ENCODE measurements around the gene ALOX12.
A peak's percentile ranks its signal among the peaks of the same experiment; 100 is the strongest.

The ALOX12 gene

GRCh38 chr17:7002288-7003047 is 6.6 kb downstream of the ALOX12 start:
- DNase-seq: no peak

DNA sequence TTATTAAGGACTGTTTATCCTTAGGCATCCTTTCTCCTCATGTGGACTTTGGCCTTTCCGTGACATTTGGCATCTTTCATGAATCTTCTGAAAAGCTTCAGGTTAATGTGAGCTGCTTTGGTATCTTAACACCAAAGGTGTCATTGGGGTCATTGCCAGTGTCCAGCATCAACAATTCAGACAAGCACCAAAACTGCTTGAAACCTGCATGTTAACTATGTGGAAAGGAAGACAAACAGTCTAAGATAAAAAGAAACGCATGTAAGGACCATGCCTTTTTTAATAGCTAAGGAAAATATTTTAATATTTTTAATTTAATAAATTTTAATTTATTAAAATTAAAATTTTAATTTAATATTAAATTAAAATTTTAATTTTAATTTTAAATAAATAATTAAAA is 7.9 kb downstream of the ALOX12 start:
- no peak for DNase-seq

- no peak for DNase-seq
These were observed 8.8 kb downstream of the ALOX12 start for GRCh38 chr17:7004398-7005253.

- no peak for DNase-seq
These were observed 9.9 kb downstream of the ALOX12 start for GRCh38 chr17:7005716-7006115.

GRCh38 chr17:7007143-7007542 is 11.3 kb downstream of the ALOX12 start:
- DNase-seq: no peak

- no peak for DNase-seq
These were observed 14.7 kb downstream of the ALOX12 start for GRCh38 chr17:7010523-7010922.

DNA sequence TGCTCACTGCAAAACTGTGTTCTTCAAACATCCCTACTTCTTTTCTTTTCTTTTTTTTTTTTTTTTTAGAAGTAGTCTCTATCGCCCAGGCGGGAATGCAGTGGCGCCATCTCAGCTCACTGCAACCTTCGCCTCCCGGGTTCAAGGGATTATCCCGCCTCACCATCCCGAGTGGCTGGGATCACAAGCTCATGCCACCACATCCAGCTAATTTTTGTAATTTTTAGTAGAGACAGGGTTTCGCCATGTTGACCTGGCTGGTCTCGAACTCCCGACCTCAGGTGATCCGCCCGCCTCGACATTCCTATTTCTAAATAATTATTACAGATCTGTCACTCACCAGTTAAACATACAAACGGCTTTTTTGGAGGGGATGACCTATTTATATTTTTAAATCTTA is 15.6 kb downstream of the ALOX12 start:
- no peak for DNase-seq

DNA sequence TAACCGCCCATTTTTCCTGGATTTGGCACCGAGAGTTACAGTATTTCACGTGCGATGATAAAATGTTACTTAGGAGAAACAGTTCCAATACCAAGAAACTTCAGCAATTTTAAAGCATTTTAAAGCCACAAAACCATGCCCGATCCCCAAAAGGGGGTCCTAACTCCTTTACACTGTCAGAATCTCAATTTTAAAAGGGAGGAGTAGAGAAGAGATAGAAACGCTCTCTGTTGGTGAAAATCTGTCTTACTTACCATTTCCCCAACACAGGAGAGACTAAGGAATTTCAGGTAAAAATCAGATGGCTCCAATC is 16.0 kb downstream of the ALOX12 start:
- DNase-seq: no peak

DNA sequence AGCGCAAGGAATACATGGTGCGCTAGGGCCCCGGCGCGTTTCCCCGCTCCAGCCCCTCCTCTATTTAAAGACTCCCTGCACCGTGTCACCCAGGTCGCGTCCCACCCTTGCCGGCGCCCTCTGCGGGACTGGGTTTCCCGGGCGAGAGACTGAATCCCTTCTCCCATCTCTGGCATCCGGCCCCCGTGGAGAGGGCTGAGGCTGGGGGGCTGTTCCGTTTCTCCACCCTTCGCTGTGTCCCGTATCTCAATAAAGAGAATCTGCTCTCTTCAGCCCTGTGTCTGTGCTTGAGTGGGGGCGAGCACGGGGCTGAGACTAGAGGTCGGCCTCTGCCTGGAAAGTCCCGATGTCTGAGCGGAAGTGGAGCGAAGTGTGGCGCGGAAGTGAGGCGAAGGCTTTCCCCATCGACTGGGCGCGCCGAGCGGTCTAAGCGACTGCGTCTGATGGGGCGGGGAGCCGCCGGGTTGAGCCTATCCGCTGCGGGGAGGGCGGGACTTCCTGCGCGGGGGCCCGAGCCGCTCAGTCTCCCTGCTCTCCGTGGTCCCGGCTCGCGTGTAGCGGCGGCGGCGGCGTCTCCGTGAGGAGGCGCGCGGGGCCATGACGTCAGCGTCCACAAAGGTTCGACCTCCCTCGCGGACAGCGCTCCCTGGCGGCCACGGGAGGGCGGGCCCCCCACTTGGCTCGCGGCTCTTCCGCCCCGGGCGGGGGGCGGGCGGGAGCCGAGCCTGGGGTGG is 18.6 kb downstream of the ALOX12 start:
- peak; percentile 78 for DNase-seq

DNA sequence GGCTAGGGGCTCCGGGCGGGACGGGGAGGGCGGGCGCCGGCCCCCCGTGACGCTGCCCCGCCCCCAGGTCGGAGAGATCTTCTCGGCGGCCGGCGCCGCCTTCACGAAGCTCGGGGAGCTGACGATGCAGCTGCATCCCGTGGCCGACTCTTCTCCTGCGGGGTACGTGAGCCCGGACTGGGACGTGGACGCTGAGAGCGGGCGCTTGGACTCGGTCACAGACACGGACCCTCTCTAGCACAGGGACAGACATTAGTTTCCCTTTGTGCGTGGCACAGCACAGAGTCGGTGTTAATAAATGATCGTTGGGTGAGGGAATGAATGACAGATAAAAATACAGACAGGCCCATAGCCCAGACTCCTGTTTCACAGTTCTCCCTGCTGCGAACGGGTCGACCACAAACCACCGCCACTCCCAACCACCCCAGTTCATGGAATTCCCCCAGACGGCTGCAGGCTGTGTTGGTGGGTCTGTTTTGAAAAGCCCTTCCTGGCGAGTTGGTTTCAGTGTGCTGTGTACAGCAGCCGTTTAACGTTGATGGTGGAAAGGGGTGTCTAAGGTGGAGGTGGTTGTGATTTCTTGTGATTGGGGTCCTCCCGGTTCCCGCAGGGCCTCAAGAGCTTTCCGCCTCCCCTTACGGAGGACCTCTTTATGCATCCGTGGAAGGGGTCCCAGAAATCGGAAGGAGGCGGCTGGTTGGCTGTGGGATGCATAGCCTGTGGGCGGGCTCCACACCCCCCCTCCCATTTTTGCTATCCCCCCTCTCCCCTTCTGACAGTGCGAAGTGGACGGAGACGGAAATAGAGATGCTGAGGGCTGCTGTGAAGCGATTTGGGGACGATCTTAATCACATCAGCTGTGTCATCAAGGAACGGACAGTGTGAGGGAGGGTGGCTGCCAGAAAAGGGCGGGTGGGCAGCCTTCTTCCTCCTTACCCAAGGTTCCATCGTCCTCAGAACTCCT is 19.4 kb downstream of the ALOX12 start:
- DNase-seq: no peak

GRCh38 chr17:7016418-7016817 is 20.6 kb downstream of the ALOX12 start:
- no peak for DNase-seq

- DNase-seq: no peak
These were observed 21.3 kb downstream of the ALOX12 start for GRCh38 chr17:7016886-7017826.

GRCh38 chr17:7017827-7018200 is 22.0 kb downstream of the ALOX12 start:
- DNase-seq: no peak

- DNase-seq: no peak
These were observed 22.6 kb downstream of the ALOX12 start for GRCh38 chr17:7018331-7018964.

DNA sequence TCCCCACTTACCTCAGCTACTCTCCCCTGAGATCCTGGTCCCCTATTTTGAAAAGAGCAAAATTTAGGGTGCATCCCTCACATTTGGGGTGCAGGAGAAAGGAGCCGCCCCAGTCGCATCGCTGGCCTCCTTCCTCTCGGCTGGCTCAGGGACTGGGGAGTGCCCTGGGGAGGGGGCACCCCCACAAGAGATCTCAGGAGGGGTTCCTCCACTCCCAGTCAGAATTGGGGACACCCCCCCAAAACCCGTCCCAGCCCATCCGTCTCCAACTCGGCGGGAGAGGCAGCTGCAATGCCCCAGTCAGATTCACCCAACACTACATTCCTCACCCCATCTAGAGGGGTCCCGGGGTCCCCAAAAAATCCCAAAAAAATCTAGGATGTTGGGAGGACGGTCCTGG is 23.5 kb downstream of the ALOX12 start:
- no peak for DNase-seq

GRCh38 chr17:7019839-7020519 is 24.1 kb downstream of the ALOX12 start:
- no peak for DNase-seq

- no peak for DNase-seq
These were observed 25.2 kb downstream of the ALOX12 start for GRCh38 chr17:7020894-7021664.

GRCh38 chr17:7021993-7022778 is 26.3 kb downstream of the ALOX12 start:
- DNase-seq: no peak

Data from SIG-M5 (cell line).